ENCODE measurements around the gene CEP162.
"Not testable (repeated sequence)": the region's sequence is repeated elsewhere in the genome, so short reads cannot be mapped to it uniquely, and the experiment has no call there.

The CEP162 gene

GRCh38 chr6:84197708-84198107 lies 29.7 kb downstream of the CEP162 start:
- Histone ChIP-seq H3K27ac (ENCODE audit: insufficient read depth, low read depth, low read length, poor library complexity, severe bottlenecking) (no peak overlapping the region), H3K4me3 (ENCODE audit: insufficient read depth, low read depth, low read length) (no peak overlapping the region), H3K9me3 (ENCODE audit: control insufficient read depth, low read length) (no peaks in the 10 kb centered on the region), H3K36me3 (ENCODE audit: control insufficient read depth, insufficient read depth, low read length) (peaks cover 12% of the 10 kb centered on the region), H3K4me1 (ENCODE audit: control insufficient read depth, insufficient read depth, low read length) (no peaks in the 10 kb centered on the region), H3K27me3 (ENCODE audit: control insufficient read depth, insufficient read depth, low read length, poor library complexity, severe bottlenecking) (no peaks in the 10 kb centered on the region)
- 88 to 97% methylated on average over 2 of the region's 2 CpGs for WGBS, 2 experiments

- H3K4me1 ChIP-seq (ENCODE audit: control insufficient read depth, insufficient read depth, low read length) = no peaks in the 10 kb centered on the region
- H3K27me3 ChIP-seq (ENCODE audit: control insufficient read depth, insufficient read depth, low read length, poor library complexity, severe bottlenecking) = no peaks in the 10 kb centered on the region
- WGBS, 2 experiments = 96 to 97% methylated on average over 2 of the region's 2 CpGs
- no peak overlapping the region for H3K4me3 ChIP-seq (ENCODE audit: insufficient read depth, low read depth, low read length)
- H3K9me3 ChIP-seq (ENCODE audit: control insufficient read depth, low read length) = no peaks in the 10 kb centered on the region
- H3K36me3 ChIP-seq (ENCODE audit: control insufficient read depth, insufficient read depth, low read length) = peaks cover 29% of the 10 kb centered on the region
- no peak overlapping the region for H3K27ac ChIP-seq (ENCODE audit: insufficient read depth, low read depth, low read length, poor library complexity, severe bottlenecking)
Observed at GRCh38 chr6:84193114-84193708, 34.2 kb downstream of the CEP162 start.

DNA sequence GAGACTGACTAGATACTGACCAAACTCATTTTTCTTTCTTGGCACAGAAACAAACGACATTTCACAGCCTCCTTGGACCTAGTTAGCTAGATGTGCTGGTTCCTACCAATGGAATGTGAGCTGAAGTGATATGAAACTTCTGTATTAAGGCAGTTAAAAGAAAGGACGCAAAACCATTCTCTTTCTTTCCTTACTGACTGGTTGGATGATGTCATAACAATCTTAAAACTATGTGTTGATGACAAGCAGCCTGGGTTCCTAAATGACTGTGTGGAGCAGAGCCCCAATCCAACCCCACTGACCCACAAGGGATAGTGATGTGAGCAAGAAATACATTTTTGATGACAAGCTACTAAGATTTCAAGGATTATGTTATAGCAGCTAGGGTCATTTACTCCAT lies 35.6 kb downstream of the CEP162 start:
- Histone ChIP-seq H3K9me3 (ENCODE audit: control insufficient read depth, low read length) (no peaks in the 10 kb centered on the region), H3K27me3 (ENCODE audit: control insufficient read depth, insufficient read depth, low read length, poor library complexity, severe bottlenecking) (no peaks in the 10 kb centered on the region), H3K27ac (ENCODE audit: insufficient read depth, low read depth, low read length, poor library complexity, severe bottlenecking) (no peak overlapping the region), H3K4me1 (ENCODE audit: control insufficient read depth, insufficient read depth, low read length) (no peaks in the 10 kb centered on the region), H3K4me3 (ENCODE audit: insufficient read depth, low read depth, low read length) (no peak overlapping the region), H3K36me3 (ENCODE audit: control insufficient read depth, insufficient read depth, low read length) (peaks cover 29% of the 10 kb centered on the region)
- WGBS, 2 experiments = 95 to 96% methylated on average over 2 of the region's 2 CpGs

- H3K27ac ChIP-seq (ENCODE audit: insufficient read depth, low read depth, low read length, poor library complexity, severe bottlenecking); H3K4me3 ChIP-seq (ENCODE audit: insufficient read depth, low read depth, low read length); H3K9me3 ChIP-seq (ENCODE audit: control insufficient read depth, low read length); H3K4me1 ChIP-seq (ENCODE audit: control insufficient read depth, insufficient read depth, low read length); H3K27me3 ChIP-seq (ENCODE audit: control insufficient read depth, insufficient read depth, low read length, poor library complexity, severe bottlenecking): not testable (repeated sequence)
- WGBS, 2 experiments = 96 to 98% methylated on average over 9 to 14 of the region's 25 CpGs
- H3K36me3 ChIP-seq (ENCODE audit: control insufficient read depth, insufficient read depth, low read length) = peaks cover 28% of the 10 kb centered on the region
Observed at GRCh38 chr6:84189356-84189755, 38.1 kb downstream of the CEP162 start.

- no peak overlapping the region for H3K27ac ChIP-seq (ENCODE audit: insufficient read depth, low read depth, low read length, poor library complexity, severe bottlenecking)
- H3K27me3 ChIP-seq (ENCODE audit: control insufficient read depth, insufficient read depth, low read length, poor library complexity, severe bottlenecking) = no peaks in the 10 kb centered on the region
- H3K4me1 ChIP-seq (ENCODE audit: control insufficient read depth, insufficient read depth, low read length) = no peaks in the 10 kb centered on the region
- 92 to 95% methylated on average over 1 of the region's 1 CpG for WGBS, 2 experiments
- H3K36me3 ChIP-seq (ENCODE audit: control insufficient read depth, insufficient read depth, low read length) = peaks cover 7% of the 10 kb centered on the region
- H3K4me3 ChIP-seq (ENCODE audit: insufficient read depth, low read depth, low read length) = no peak overlapping the region
- H3K9me3 ChIP-seq (ENCODE audit: control insufficient read depth, low read length) = no peaks in the 10 kb centered on the region
Observed at GRCh38 chr6:84183430-84183829, 44.0 kb downstream of the CEP162 start.

GRCh38 chr6:84182001-84182400 lies 45.4 kb downstream of the CEP162 start:
- Histone ChIP-seq H3K36me3 (ENCODE audit: control insufficient read depth, insufficient read depth, low read length) (peaks cover 7% of the 10 kb centered on the region), H3K4me3 (ENCODE audit: insufficient read depth, low read depth, low read length) (no peak overlapping the region), H3K9me3 (ENCODE audit: control insufficient read depth, low read length) (no peaks in the 10 kb centered on the region), H3K27me3 (ENCODE audit: control insufficient read depth, insufficient read depth, low read length, poor library complexity, severe bottlenecking) (no peaks in the 10 kb centered on the region), H3K4me1 (ENCODE audit: control insufficient read depth, insufficient read depth, low read length) (no peaks in the 10 kb centered on the region), H3K27ac (ENCODE audit: insufficient read depth, low read depth, low read length, poor library complexity, severe bottlenecking) (no peak overlapping the region)
- WGBS, 2 experiments = no CpG with 5 or more reads among the region's 1 CpG

DNA sequence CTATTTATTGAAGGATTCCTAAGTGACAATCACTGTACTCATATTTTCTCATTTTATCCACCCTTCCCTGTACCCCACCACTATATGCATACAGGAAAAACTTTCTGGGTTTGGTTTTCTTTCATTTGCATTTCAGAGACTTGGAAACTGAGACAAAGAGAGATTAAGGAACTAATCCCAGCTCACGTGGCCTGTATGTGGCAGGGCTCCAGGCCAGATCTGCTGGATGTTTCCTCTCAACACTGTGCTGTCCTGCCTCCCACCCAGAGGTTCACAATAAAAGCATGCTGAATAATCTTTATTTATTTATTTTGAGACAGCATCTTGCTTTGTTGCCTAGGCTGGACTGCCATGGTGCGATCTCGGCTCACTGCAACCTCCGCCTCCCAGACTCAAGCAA lies 50.2 kb downstream of the CEP162 start:
- no peak overlapping the region for H3K27ac ChIP-seq (ENCODE audit: insufficient read depth, low read depth, low read length, poor library complexity, severe bottlenecking)
- no peak overlapping the region for H3K4me3 ChIP-seq (ENCODE audit: insufficient read depth, low read depth, low read length)
- WGBS, 2 experiments = 91 to 96% methylated on average over 4 of the region's 4 CpGs
- no peaks in the 10 kb centered on the region for H3K36me3 ChIP-seq (ENCODE audit: control insufficient read depth, insufficient read depth, low read length)
- no peaks in the 10 kb centered on the region for H3K27me3 ChIP-seq (ENCODE audit: control insufficient read depth, insufficient read depth, low read length, poor library complexity, severe bottlenecking)
- no peaks in the 10 kb centered on the region for H3K9me3 ChIP-seq (ENCODE audit: control insufficient read depth, low read length)
- H3K4me1 ChIP-seq (ENCODE audit: control insufficient read depth, insufficient read depth, low read length) = no peaks in the 10 kb centered on the region

GRCh38 chr6:84172574-84172973 lies 54.9 kb downstream of the CEP162 start:
- no peaks in the 10 kb centered on the region for H3K9me3 ChIP-seq (ENCODE audit: control insufficient read depth, low read length)
- 93 to 100% methylated on average over 1 of the region's 1 CpG for WGBS, 2 experiments

DNA sequence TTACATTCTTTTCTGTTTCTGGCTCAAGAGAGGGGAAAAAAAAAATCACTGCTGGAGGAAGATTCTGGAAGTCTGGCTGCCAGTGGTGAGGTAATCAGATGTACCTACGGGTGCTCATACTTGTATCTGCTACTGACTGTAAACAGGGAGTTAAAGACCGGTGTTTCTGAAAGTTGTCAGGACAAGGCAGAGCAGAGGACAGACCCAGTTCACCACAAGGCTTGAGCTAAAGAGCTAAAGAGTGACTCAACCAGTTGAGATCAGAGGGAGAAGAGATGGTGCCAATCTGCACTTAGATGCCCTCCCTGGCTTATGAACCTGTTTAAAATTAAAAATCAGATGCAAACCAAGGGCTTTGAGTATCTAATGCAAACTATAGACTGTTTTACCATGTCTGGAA lies 55.4 kb downstream of the CEP162 start:
- WGBS, 2 experiments = 90 to 94% methylated on average over 2 of the region's 2 CpGs
- H3K4me3 ChIP-seq (ENCODE audit: insufficient read depth, low read depth, low read length) = no peak overlapping the region
- H3K4me1 ChIP-seq (ENCODE audit: control insufficient read depth, insufficient read depth, low read length) = no peaks in the 10 kb centered on the region
- H3K27me3 ChIP-seq (ENCODE audit: control insufficient read depth, insufficient read depth, low read length, poor library complexity, severe bottlenecking) = no peaks in the 10 kb centered on the region
- no peaks in the 10 kb centered on the region for H3K36me3 ChIP-seq (ENCODE audit: control insufficient read depth, insufficient read depth, low read length)
- no peak overlapping the region for H3K27ac ChIP-seq (ENCODE audit: insufficient read depth, low read depth, low read length, poor library complexity, severe bottlenecking)
- no peaks in the 10 kb centered on the region for H3K9me3 ChIP-seq (ENCODE audit: control insufficient read depth, low read length)

More at GRCh38 chr6:84172574-84172973, 54.9 kb downstream of the CEP162 start:
- Histone ChIP-seq H3K4me1 (ENCODE audit: control insufficient read depth, insufficient read depth, low read length) (no peaks in the 10 kb centered on the region), H3K36me3 (ENCODE audit: control insufficient read depth, insufficient read depth, low read length) (no peaks in the 10 kb centered on the region), H3K27me3 (ENCODE audit: control insufficient read depth, insufficient read depth, low read length, poor library complexity, severe bottlenecking) (no peaks in the 10 kb centered on the region), H3K27ac (ENCODE audit: insufficient read depth, low read depth, low read length, poor library complexity, severe bottlenecking) (no peak overlapping the region), H3K4me3 (ENCODE audit: insufficient read depth, low read depth, low read length) (no peak overlapping the region)

DNA sequence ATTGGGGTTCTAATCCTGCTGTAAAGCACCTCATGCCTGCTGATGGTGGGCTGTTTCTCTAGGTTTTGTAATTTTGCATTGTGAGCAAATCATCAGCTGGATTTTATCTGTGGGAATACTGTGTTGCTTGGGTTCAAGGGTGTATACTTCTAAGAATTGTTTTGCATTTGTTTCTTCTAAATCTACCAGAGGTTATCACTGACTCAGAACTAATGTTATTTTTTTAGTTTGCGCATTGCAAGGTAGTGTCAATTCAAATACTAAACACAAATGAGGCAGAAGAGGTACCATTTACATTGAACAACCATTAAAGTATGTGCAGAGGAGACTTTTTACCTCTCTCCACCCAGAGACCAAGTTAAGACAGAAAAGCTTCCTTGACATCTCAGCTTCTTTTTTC lies 60.0 kb downstream of the CEP162 start:
- 88 to 100% methylated on average over 1 of the region's 1 CpG for WGBS, 2 experiments
- Histone ChIP-seq H3K4me3 (ENCODE audit: insufficient read depth, low read depth, low read length) (no peak overlapping the region), H3K9me3 (ENCODE audit: control insufficient read depth, low read length) (no peaks in the 10 kb centered on the region), H3K27ac (ENCODE audit: insufficient read depth, low read depth, low read length, poor library complexity, severe bottlenecking) (no peak overlapping the region), H3K4me1 (ENCODE audit: control insufficient read depth, insufficient read depth, low read length) (no peaks in the 10 kb centered on the region), H3K27me3 (ENCODE audit: control insufficient read depth, insufficient read depth, low read length, poor library complexity, severe bottlenecking) (no peaks in the 10 kb centered on the region), H3K36me3 (ENCODE audit: control insufficient read depth, insufficient read depth, low read length) (peaks cover 2% of the 10 kb centered on the region)

DNA sequence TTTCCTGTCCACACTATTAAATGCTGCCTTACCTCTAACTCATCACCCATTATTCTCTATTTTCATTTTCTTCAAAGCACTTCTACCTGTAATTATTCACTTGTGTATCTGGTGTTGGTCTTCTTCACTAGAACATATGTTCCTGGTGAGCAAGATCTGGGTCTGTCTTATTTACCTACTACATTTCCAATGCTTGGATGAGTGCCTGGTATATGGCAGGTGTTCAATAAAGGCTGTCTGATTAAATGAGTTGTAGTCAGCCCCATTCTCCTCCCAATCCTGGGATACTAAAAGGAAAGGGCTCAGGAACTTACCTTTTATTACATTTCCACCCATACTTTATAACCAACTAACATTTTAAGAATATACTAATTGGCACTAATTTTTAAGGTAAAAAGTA lies 61.0 kb downstream of the CEP162 start:
- Histone ChIP-seq H3K27me3 (ENCODE audit: control insufficient read depth, insufficient read depth, low read length, poor library complexity, severe bottlenecking) (no peaks in the 10 kb centered on the region), H3K36me3 (ENCODE audit: control insufficient read depth, insufficient read depth, low read length) (peaks cover 2% of the 10 kb centered on the region), H3K4me3 (ENCODE audit: insufficient read depth, low read depth, low read length) (no peak overlapping the region), H3K4me1 (ENCODE audit: control insufficient read depth, insufficient read depth, low read length) (no peaks in the 10 kb centered on the region), H3K27ac (ENCODE audit: insufficient read depth, low read depth, low read length, poor library complexity, severe bottlenecking) (no peak overlapping the region), H3K9me3 (ENCODE audit: control insufficient read depth, low read length) (no peaks in the 10 kb centered on the region)
